ENCODE data around the gene SRC.

SRC gene

DNA sequence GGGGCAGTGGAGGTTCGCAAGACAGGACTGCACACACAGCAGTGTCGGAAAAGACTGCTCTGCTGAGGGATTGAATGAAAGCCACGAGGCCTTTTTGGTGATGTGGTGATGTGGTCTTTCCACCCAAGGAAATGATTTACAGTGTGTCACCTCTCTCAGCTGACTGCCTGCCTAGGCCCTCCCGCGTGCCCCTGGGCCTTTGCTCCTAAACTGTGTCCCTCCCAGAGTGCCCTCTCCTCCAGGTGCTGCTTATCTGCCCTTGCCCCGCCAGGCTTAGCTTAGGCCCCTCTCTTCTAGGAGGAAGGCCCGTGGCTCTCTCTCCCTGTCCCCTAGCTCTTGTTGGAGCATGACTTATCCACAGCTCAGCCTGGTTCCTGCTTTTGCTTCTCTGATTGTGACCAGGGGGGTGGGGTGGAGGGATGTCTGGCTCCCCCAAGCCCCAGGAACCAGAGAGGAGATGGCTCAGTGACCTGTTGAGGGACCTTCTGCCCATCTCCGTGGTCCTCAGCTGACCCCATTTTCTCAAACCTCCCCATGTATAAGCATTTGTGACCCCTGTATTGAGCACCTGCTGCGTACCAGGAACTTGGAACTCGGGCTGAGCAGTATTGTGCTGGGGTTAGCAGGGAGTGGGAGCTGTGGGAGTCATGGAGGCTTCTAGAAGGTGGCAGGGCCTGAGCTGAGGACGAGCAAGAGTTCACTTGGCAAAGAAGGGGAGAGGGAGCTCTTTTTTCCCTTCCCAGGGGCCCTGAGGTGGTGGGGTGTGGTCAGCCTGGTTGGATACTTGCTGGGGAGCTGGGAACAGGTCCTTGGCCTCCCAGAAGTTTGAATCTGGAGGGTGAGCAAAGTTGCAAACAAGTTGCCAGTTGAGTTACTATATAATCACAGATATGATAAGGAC lies 2.2 kb downstream of the SRC start:
- Histone ChIP-seq H4K20me1 (ENCODE audit: insufficient read depth, low read length) (no peaks in the 10 kb centered on the region), H3K27me3 (ENCODE audit: insufficient read depth, low read length) (peaks cover 8% of the 10 kb centered on the region; the same call in 1 of the 2 replicates), H3K9ac (ENCODE audit: low read length) (no peak overlapping the region), H3K4me1 (ENCODE audit: insufficient read depth, low read length, severe bottlenecking) (no peaks in the 10 kb centered on the region), H3K4me2 (ENCODE audit: low read length) (no peak overlapping the region), H3K4me3 (ENCODE audit: low read depth, low read length, poor library complexity, severe bottlenecking) (no peak overlapping the region), H3K9me2 (ENCODE audit: low read depth, low read length) (no peaks in the 10 kb centered on the region), H3K9me3 (ENCODE audit: low read length) (no peaks in the 10 kb centered on the region), H3K79me2 (ENCODE audit: insufficient read depth, low read length) (no peaks in the 10 kb centered on the region), H3K36me3 (ENCODE audit: insufficient read depth, low read length) (no peaks in the 10 kb centered on the region), H3F3A (ENCODE audit: insufficient read depth, low read length) (no peaks in the 10 kb centered on the region), H3K27ac (ENCODE audit: low read depth, low read length, poor library complexity, severe bottlenecking) (no peak overlapping the region), H2AFZ (ENCODE audit: low read length) (no peak overlapping the region)
- TF ChIP-seq EZH2 (IDR thresholded peaks at IDR 0.05; ENCODE audit: borderline replicate concordance, low read length) = no peak
- TF ChIP-seq, protein P1, sequence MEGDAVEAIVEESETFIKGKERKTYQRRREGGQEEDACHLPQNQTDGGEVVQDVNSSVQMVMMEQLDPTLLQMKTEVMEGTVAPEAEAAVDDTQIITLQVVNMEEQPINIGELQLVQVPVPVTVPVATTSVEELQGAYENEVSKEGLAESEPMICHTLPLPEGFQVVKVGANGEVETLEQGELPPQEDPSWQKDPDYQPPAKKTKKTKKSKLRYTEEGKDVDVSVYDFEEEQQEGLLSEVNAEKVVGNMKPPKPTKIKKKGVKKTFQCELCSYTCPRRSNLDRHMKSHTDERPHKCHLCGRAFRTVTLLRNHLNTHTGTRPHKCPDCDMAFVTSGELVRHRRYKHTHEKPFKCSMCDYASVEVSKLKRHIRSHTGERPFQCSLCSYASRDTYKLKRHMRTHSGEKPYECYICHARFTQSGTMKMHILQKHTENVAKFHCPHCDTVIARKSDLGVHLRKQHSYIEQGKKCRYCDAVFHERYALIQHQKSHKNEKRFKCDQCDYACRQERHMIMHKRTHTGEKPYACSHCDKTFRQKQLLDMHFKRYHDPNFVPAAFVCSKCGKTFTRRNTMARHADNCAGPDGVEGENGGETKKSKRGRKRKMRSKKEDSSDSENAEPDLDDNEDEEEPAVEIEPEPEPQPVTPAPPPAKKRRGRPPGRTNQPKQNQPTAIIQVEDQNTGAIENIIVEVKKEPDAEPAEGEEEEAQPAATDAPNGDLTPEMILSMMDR (IDR thresholded peaks at IDR 0.05; ENCODE audit: low read length) = no peak

DNA sequence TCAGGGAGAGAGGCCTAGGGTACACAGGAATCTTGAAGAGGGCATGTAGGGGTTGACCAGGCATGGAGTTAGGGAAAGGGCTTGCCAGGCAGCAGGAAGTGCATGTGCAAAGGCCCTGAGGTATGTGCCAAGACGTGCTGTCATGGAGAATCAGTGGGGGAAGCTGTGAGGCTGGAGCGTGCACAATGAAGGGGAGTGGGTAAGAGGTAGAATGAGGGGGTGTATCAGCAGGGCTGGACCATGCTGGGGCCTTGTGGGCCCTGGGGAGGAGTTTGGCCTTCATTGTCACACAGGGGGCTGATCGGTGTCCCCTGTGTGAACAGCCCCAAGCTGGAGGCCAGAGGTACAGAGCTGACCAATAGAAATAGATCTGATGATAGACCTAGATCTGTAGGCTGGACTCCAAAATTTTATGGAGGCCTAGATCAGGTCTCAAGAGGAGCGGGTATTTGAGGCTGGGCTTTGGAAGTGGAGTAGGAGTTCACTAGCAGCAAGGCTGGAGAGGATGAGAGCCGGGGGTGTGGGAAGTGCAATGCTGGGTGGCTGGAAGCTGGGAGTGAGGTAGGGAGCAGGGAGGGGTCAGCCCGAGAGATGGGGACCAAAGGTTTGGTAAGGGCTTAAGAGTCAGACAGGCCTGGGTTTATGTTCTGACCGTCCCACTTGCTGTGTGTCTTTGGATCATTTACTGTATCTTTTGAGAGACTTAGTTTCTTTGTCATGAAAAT lies 3.0 kb downstream of the SRC start:
- Histone ChIP-seq H3K4me2 (ENCODE audit: low read length) (no peak overlapping the region), H3K36me3 (ENCODE audit: insufficient read depth, low read length) (no peaks in the 10 kb centered on the region), H3K27me3 (ENCODE audit: insufficient read depth, low read length) (peaks cover 13% of the 10 kb centered on the region), H3K4me3 (ENCODE audit: low read depth, low read length, poor library complexity, severe bottlenecking) (no peak overlapping the region), H3K9ac (ENCODE audit: low read length) (no peak overlapping the region), H3F3A (ENCODE audit: insufficient read depth, low read length) (no peaks in the 10 kb centered on the region), H3K4me1 (ENCODE audit: insufficient read depth, low read length, severe bottlenecking) (no peaks in the 10 kb centered on the region), H3K9me3 (ENCODE audit: low read length) (no peaks in the 10 kb centered on the region), H4K20me1 (ENCODE audit: insufficient read depth, low read length) (no peaks in the 10 kb centered on the region), H3K9me2 (ENCODE audit: low read depth, low read length) (no peaks in the 10 kb centered on the region), H3K79me2 (ENCODE audit: insufficient read depth, low read length) (no peaks in the 10 kb centered on the region), H3K27ac (ENCODE audit: low read depth, low read length, poor library complexity, severe bottlenecking) (no peak overlapping the region), H2AFZ (ENCODE audit: low read length) (no peak overlapping the region)
- TF ChIP-seq, protein P1 (IDR thresholded peaks at IDR 0.05; ENCODE audit: low read length) = no peak
- TF ChIP-seq EZH2 (IDR thresholded peaks at IDR 0.05; ENCODE audit: borderline replicate concordance, low read length) = no peak

DNA sequence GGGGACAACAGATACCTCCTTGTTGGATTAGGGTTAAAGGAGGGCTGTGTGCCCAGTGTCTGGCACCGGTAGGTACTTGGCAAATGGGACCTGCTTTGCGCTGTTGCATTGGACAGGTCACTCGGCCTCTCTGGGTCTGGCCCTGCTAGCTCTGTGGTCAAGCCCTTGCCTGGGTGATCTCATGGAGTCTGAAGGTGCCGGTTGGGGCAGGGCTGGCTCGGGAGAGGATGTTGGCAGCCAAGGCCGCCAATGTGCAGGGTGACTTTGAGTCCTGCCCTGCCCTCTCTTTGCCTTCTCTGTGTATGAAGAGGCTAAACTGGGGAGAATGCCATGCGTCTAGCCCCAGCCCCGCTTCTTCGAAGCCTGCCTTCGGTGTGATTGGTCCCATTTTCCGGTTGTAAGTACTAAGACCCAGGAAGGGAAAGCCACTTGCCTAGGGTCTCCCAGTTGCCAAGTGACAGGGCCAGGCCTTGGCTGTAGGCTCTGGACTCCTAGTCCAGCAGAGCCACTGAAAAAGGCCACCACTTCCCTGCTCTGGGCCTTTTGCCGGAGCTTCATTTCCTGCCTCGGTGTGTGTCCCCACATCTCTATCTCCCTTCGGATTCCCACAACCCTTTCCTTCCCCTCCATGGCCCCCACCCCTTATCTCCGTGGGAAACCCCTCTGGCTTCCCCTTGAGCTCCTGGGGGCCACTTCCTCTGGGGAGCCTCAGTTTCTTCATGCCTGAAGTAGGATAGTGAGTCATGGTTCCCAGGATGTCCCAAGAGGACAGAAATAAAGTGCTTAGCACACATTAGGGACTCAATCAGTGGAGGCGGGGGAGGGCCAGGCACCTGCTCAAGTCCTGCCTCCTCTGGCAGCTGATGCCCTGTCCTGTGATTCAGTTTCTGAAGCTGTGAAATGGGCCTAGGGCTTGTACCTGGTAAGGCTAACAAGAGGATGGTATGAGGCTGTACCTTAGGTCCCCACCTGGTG lies 3.9 kb downstream of the SRC start:
- Histone ChIP-seq H3K9me2 (ENCODE audit: low read depth, low read length) (no peaks in the 10 kb centered on the region), H3K4me2 (ENCODE audit: low read length) (no peak overlapping the region), H3K79me2 (ENCODE audit: insufficient read depth, low read length) (no peaks in the 10 kb centered on the region), H4K20me1 (ENCODE audit: insufficient read depth, low read length) (no peaks in the 10 kb centered on the region), H3K27ac (ENCODE audit: low read depth, low read length, poor library complexity, severe bottlenecking) (no peak overlapping the region), H3K36me3 (ENCODE audit: insufficient read depth, low read length) (no peaks in the 10 kb centered on the region), H3K27me3 (ENCODE audit: insufficient read depth, low read length) (peaks cover 8% of the 10 kb centered on the region), H3K9me3 (ENCODE audit: low read length) (no peaks in the 10 kb centered on the region), H3K4me1 (ENCODE audit: insufficient read depth, low read length, severe bottlenecking) (no peaks in the 10 kb centered on the region), H3K9ac (ENCODE audit: low read length) (no peak overlapping the region), H3F3A (ENCODE audit: insufficient read depth, low read length) (no peaks in the 10 kb centered on the region), H2AFZ (ENCODE audit: low read length) (no peak overlapping the region), H3K4me3 (ENCODE audit: low read depth, low read length, poor library complexity, severe bottlenecking) (no peak overlapping the region)
- no peak for TF ChIP-seq EZH2 (IDR thresholded peaks at IDR 0.05; ENCODE audit: borderline replicate concordance, low read length)
- TF ChIP-seq, protein P1 (IDR thresholded peaks at IDR 0.05; ENCODE audit: low read length) = no peak

Measured in OCI-LY1 (cell line).